Mammary epithelial cell (primary cell): ENCODE data around the gene MAP2K4.

Source experiments
- CTCF ChIP-seq, 2 donors: IDR thresholded peaks in 1 of 2; conservative IDR thresholded peaks in 1 of 2; 2 replicates each; pipeline ENCODE4 v1.5.1; 2011 to 2012; ENCODE audit warnings: inconsistent platforms in 2 of 2, low read length in 2 of 2, mild to moderate bottlenecking in 2 of 2, control low read depth in 1 of 2, low read depth in 1 of 2; ENCODE audit not compliant: insufficient read depth in 1 of 2; ENCODE audit errors: extremely low read depth in 1 of 2
- EZH2 ChIP-seq: IDR thresholded peaks from 2 replicates; pipeline ENCODE4 v1.6.1; 2012; ENCODE audit warnings: low read length, inconsistent platforms, borderline replicate concordance

- TF ChIP-seq EZH2 (no peak), CTCF (conservative IDR thresholded peaks at IDR 0.05 in 1 of 2, IDR thresholded peaks at IDR 0.05 in 1 of 2; ENCODE audit: extremely low read depth in 1 of 2, insufficient read depth in 1 of 2, low read depth in 1 of 2, low read length in 2 of 2) (no peak)
Measured at GRCh38 chr17:12022310-12022709, 1.6 kb downstream of the MAP2K4 start.
